ENCODE measurements around the gene RIMBP2.

Gene RIMBP2

GRCh38 chr12:130680451-130680990 lies 35.6 kb downstream of the RIMBP2 start:
- no peak for TF ChIP-seq CTCF (IDR thresholded peaks at IDR 0.05)

GRCh38 chr12:130677957-130678558 lies 38.0 kb downstream of the RIMBP2 start:
- no peak for TF ChIP-seq CTCF (IDR thresholded peaks at IDR 0.05)

- TF ChIP-seq CTCF (IDR thresholded peaks at IDR 0.05): no peak
These were observed 40.3 kb downstream of the RIMBP2 start for GRCh38 chr12:130675791-130676190.

- TF ChIP-seq CTCF (IDR thresholded peaks at IDR 0.05): no peak
These were observed 41.0 kb downstream of the RIMBP2 start for GRCh38 chr12:130675121-130675520.

- TF ChIP-seq CTCF (IDR thresholded peaks at IDR 0.05): no peak
These were observed 41.4 kb downstream of the RIMBP2 start for GRCh38 chr12:130674676-130675075.

- no peak for TF ChIP-seq CTCF (IDR thresholded peaks at IDR 0.05)
These were observed 42.9 kb downstream of the RIMBP2 start for GRCh38 chr12:130673036-130673705.

GRCh38 chr12:130672089-130672820 lies 43.8 kb downstream of the RIMBP2 start:
- TF ChIP-seq CTCF (IDR thresholded peaks at IDR 0.05): no peak

All from LNCAP (cell line).